ENCODE data around the gene URI1. TPM values are rescaled to one million over a fixed set of nuclear protein-coding genes. Genes with fewer than 3 reads are reported as not detected.

URI1 gene
- total and polyA plus RNA-seq, 2 of the 8 experiments (the other 6 are each of a cell fraction or from before 2014, with no cell fraction given) = 27.7 to 64.3 TPM

DNA sequence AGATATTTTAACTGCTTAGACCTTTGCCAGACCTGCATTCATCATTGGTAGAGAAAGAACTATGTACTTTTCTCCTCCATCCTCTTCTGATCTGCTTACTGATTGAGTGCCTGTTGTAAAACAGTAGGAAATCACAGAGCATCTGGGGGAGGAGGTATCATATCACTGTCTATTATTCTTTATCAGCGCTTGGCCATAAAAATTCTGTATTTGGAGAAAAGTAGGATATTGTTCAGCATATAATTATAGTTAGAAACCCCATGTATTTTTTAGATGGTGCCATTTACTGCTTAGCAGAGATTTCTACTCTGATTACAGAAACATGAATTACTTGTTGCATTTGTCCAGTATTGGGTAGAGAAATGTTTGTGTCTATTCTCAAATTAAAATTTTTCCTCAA lies 62.4 kb downstream of the URI1 start:
- 100% methylated on average over 1 of the region's 1 CpG; no CpG with 5 or more reads in 1 of the 2 experiments for WGBS, 2 experiments (ENCODE audit: extremely low coverage in 1 of 2, insufficient coverage in 1 of 2, insufficient read length in 1 of 2, insufficient replicate concordance in 2 of 2, low coverage in 1 of 2, low lambda C conversion rate in 2 of 2, missing lambda C conversion rate in 1 of 2)

More for the DNA sequence above, 62.4 kb downstream of the URI1 start:
- Histone ChIP-seq H3K79me2 (ENCODE audit: control insufficient read depth in 1 of 2, insufficient read depth in 2 of 2, low read length in 2 of 2) (peaks cover 0 to 21% of the 10 kb centered on the region in 2 experiments; a peak in 2 of 4 replicates), H2BK5ac (ENCODE audit: low read depth, low read length) (no peak overlapping the region), H3K27ac (ENCODE audit: low read depth, low read length) (no peak overlapping the region), H2BK20ac (ENCODE audit: low read length) (no peak overlapping the region), H3K18ac (ENCODE audit: extremely low read depth, low read length) (no peak overlapping the region), H3K4me2 (ENCODE audit: insufficient read depth in 1 of 2, low read depth in 2 of 2, low read length in 2 of 2) (no peak overlapping the region), H3K4me1 (replicated peaks in 1 of 4; ENCODE audit: control insufficient read depth in 3 of 4, insufficient read depth in 4 of 4, low read length in 3 of 4) (no peaks in the 10 kb centered on the region), H2AFZ (ENCODE audit: low read length) (no peak overlapping the region), H3K27me3 (replicated peaks in 1 of 4; ENCODE audit: control insufficient read depth in 3 of 4, extremely low read depth in 1 of 4, insufficient read depth in 3 of 4, low read length in 3 of 4) (no peaks in the 10 kb centered on the region), H3K4me3 (ENCODE audit: extremely low read depth in 1 of 4, insufficient read depth in 2 of 4, low read depth in 3 of 4, low read length in 4 of 4) (no peak overlapping the region), H3K23me2 (ENCODE audit: low read depth, low read length) (no peaks in the 10 kb centered on the region), H4K5ac (ENCODE audit: insufficient read length, low read depth, low read length) (no peak overlapping the region), H4K20me1 (replicated peaks in 1 of 2; ENCODE audit: control insufficient read depth in 1 of 2, insufficient read depth in 2 of 2, low read length in 2 of 2) (peaks cover 0 to 4% of the 10 kb centered on the region in 2 experiments), H3K79me1 (ENCODE audit: low read depth, low read length) (no peaks in the 10 kb centered on the region; the same call in 1 of the 2 replicates), H2BK12ac (ENCODE audit: low read depth, low read length) (no peak overlapping the region), H3K9me3 (ENCODE audit: insufficient read depth in 2 of 2, low read depth in 1 of 2, low read length in 1 of 2) (no peaks in the 10 kb centered on the region), H2BK15ac (ENCODE audit: low read length) (no peak overlapping the region), H2AK5ac (ENCODE audit: low read depth, low read length) (no peak overlapping the region), H4K8ac (ENCODE audit: extremely low read depth, insufficient read depth, low read length) (no peak overlapping the region), H3K4ac (replicated peaks; ENCODE audit: insufficient read length, low read depth, low read length) (no peak overlapping the region), H3K9ac (replicated peaks in 1 of 4; ENCODE audit: extremely low read depth in 1 of 4, low read depth in 3 of 4, low read length in 3 of 4) (no peak overlapping the region), H3K36me3 (ENCODE audit: control insufficient read depth in 2 of 4, insufficient read depth in 4 of 4, low read length in 3 of 4) (peaks cover 0 to 5% (median 2%) of the 10 kb centered on the region in 4 experiments; a peak in 2 of 8 replicates), H4K91ac (replicated peaks; ENCODE audit: insufficient read length, low read length) (no peak overlapping the region), H3K56ac (replicated peaks; ENCODE audit: insufficient read length, low read depth, low read length) (no peak overlapping the region), H2BK120ac (replicated peaks; ENCODE audit: low read depth, low read length) (no peak overlapping the region), H3K14ac (ENCODE audit: insufficient read length) (no peak overlapping the region), H3K23ac (ENCODE audit: insufficient read length) (no peak overlapping the region)
- ChIA-PET CTCF (ENCODE audit: partially characterized antibody) (no interaction called here), POLR2A (ENCODE audit: partially characterized antibody) (no interaction called here)
- TF ChIP-seq KDM5A (IDR thresholded peaks at IDR 0.05; ENCODE audit: low read length) (no peak), CBX8 (IDR thresholded peaks at IDR 0.05; ENCODE audit: borderline replicate concordance, low read depth, low read length) (no peak), TEAD4 (IDR thresholded peaks at IDR 0.05; ENCODE audit: low read depth, low read length) (no peak), RBBP5 (IDR thresholded peaks at IDR 0.05; ENCODE audit: borderline replicate concordance, low read depth, low read length) (no peak), YY1 (IDR thresholded peaks at IDR 0.05; ENCODE audit: low read depth, low read length) (no peak), SIN3A (conservative IDR thresholded peaks at IDR 0.05 in 1 of 2, IDR thresholded peaks at IDR 0.05 in 1 of 2; ENCODE audit: low read depth in 1 of 2, low read length in 2 of 2) (no peak), POU5F1 (IDR thresholded peaks at IDR 0.05; ENCODE audit: low read depth, low read length) (no peak), POLR2A (IDR thresholded peaks at IDR 0.05; ENCODE audit: control extremely low read depth in 1 of 2, low read depth in 2 of 2, low read length in 2 of 2) (no peak)
- no peak for DNase-seq (ENCODE audit: low read depth in 1 of 2, low spot score in 2 of 2)
- FAIRE-seq = no peak

Measured in H1 (cell line).